ENCODE measurements around the gene ZNF292. TPM values are rescaled to one million over a fixed set of nuclear protein-coding genes. Genes with fewer than 3 reads are reported as not detected.
"Not testable (repeated sequence)": the region's sequence is repeated elsewhere in the genome, so short reads cannot be mapped to it uniquely, and the experiment has no call there.

The ZNF292 gene
- total and polyA plus RNA-seq, 2 experiments from 2014 or later: 20.9 to 38.3 TPM

DNA sequence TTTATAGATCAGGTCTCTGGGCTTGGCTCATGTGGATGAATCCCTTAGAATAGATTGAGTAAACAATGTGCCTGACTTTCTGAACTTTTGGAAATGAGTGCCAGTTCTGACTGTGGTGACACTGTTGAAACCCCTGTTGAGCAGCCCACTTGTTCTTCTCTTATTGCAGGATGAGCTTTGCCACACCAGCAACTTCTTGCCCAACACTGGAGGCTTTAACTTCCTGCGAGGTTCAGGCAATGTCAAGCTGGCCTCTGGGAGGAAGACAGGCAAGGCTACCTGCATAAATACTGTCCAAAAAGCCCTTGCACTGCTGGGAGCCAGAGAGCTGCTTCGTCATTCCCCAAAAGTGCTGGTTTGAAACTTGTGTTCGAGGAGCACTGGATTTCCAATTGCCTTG lies 134.2 kb downstream of the ZNF292 start:
- Histone ChIP-seq H3K4me2 (no peak overlapping the region), H3K79me2 (no peaks in the 10 kb centered on the region), H3K36me3 (replicated peaks; ENCODE audit: insufficient read depth, low read depth) (no peaks in the 10 kb centered on the region), H3K27ac (no peak overlapping the region), H3K27me3 (no peaks in the 10 kb centered on the region), H2AFZ (no peak overlapping the region), H3K4me3 (no peak overlapping the region), H3K9me2 (replicated peaks; ENCODE audit: insufficient read depth) (no peaks in the 10 kb centered on the region), H4K20me1 (ENCODE audit: insufficient read depth, poor library complexity, severe bottlenecking) (no peaks in the 10 kb centered on the region), H3K4me1 (ENCODE audit: insufficient read depth) (no peaks in the 10 kb centered on the region), H3K9me3 (ENCODE audit: low read depth) (no peaks in the 10 kb centered on the region)
- no peak for DNase-seq (ENCODE audit: low spot score)
- TF ChIP-seq EZH2phosphoT487 (IDR thresholded peaks at IDR 0.05; ENCODE audit: low read depth, severe bottlenecking, unreplicated experiment) (no peak), EZH2 (IDR thresholded peaks at IDR 0.05; ENCODE audit: borderline replicate concordance) (no peak)
- TF ChIP-seq, protein P1, sequence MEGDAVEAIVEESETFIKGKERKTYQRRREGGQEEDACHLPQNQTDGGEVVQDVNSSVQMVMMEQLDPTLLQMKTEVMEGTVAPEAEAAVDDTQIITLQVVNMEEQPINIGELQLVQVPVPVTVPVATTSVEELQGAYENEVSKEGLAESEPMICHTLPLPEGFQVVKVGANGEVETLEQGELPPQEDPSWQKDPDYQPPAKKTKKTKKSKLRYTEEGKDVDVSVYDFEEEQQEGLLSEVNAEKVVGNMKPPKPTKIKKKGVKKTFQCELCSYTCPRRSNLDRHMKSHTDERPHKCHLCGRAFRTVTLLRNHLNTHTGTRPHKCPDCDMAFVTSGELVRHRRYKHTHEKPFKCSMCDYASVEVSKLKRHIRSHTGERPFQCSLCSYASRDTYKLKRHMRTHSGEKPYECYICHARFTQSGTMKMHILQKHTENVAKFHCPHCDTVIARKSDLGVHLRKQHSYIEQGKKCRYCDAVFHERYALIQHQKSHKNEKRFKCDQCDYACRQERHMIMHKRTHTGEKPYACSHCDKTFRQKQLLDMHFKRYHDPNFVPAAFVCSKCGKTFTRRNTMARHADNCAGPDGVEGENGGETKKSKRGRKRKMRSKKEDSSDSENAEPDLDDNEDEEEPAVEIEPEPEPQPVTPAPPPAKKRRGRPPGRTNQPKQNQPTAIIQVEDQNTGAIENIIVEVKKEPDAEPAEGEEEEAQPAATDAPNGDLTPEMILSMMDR (IDR thresholded peaks at IDR 0.05; ENCODE audit: poor library complexity): no peak
- 95% methylated on average over 3 of the region's 3 CpGs for WGBS (ENCODE audit: low lambda C conversion rate, missing lambda C conversion rate)

DNA sequence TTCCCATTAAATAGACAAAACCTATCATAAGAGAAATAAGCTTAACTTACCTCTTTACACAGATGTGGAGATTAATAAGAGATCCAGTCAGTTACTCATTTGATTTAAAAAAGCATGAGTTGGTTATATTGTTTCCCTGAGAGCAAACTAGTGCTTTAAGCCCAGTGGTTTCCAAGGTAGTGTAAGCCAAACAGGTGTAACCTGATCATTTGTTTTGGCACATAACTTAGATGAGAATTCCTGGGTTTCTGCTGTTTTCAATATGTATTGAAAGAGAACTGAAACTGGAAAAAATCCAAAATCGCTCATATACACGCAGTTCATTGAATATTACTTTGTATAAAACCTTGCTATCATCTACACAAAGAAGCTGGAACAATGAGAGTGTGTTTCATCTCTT lies 136.5 kb downstream of the ZNF292 start:
- Histone ChIP-seq H3K4me3 (no peak overlapping the region), H3K9me3 (ENCODE audit: low read depth) (no peaks in the 10 kb centered on the region), H3K4me2 (no peak overlapping the region), H3K9me2 (replicated peaks; ENCODE audit: insufficient read depth) (no peaks in the 10 kb centered on the region), H3K27ac (no peak overlapping the region), H3K79me2 (no peaks in the 10 kb centered on the region), H3K36me3 (replicated peaks; ENCODE audit: insufficient read depth, low read depth) (no peaks in the 10 kb centered on the region), H3K4me1 (ENCODE audit: insufficient read depth) (no peaks in the 10 kb centered on the region), H3K27me3 (no peaks in the 10 kb centered on the region), H2AFZ (no peak overlapping the region), H4K20me1 (ENCODE audit: insufficient read depth, poor library complexity, severe bottlenecking) (no peaks in the 10 kb centered on the region)
- 95% methylated on average over 2 of the region's 2 CpGs for WGBS (ENCODE audit: low lambda C conversion rate, missing lambda C conversion rate)
- DNase-seq (ENCODE audit: low spot score): no peak
- TF ChIP-seq EZH2phosphoT487 (IDR thresholded peaks at IDR 0.05; ENCODE audit: low read depth, severe bottlenecking, unreplicated experiment) (no peak), EZH2 (IDR thresholded peaks at IDR 0.05; ENCODE audit: borderline replicate concordance) (no peak)
- TF ChIP-seq, protein P1 (IDR thresholded peaks at IDR 0.05; ENCODE audit: poor library complexity): no peak

DNA sequence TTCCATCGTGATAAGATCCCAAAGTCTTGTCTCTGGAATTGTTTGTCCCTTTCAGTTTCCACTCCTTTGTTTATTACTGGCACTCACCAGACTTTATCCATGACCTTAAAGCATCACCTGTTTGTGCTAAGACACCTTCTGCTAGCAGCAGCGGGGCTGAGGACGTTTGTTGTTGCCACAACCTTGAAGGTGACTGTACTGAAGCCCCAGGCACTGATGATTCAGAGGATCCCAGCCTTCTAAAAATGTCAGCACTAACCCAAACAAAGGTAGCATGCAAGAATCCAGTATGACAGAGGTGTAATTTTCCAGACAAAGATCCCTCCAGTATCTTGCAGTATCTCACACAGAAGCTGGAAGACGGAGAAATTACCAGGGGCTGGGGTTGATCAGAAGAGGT lies 138.2 kb downstream of the ZNF292 start:
- no peak for TF ChIP-seq EZH2 (IDR thresholded peaks at IDR 0.05; ENCODE audit: borderline replicate concordance)
- TF ChIP-seq, protein P1 (IDR thresholded peaks at IDR 0.05; ENCODE audit: poor library complexity): no peak
- no peak for TF ChIP-seq EZH2phosphoT487 (IDR thresholded peaks at IDR 0.05; ENCODE audit: low read depth, severe bottlenecking, unreplicated experiment)
- H3K79me2 ChIP-seq: no peaks in the 10 kb centered on the region
- no peaks in the 10 kb centered on the region for H3K9me3 ChIP-seq (ENCODE audit: low read depth)
- no peak overlapping the region for H3K4me3 ChIP-seq
- H2AFZ ChIP-seq: no peak overlapping the region
- DNase-seq (ENCODE audit: low spot score): no peak
- no peaks in the 10 kb centered on the region for H3K36me3 ChIP-seq (replicated peaks; ENCODE audit: insufficient read depth, low read depth)
- no peaks in the 10 kb centered on the region for H3K9me2 ChIP-seq (replicated peaks; ENCODE audit: insufficient read depth)
- no peak overlapping the region for H3K4me2 ChIP-seq
- 65% methylated on average over 4 of the region's 4 CpGs for WGBS (ENCODE audit: low lambda C conversion rate, missing lambda C conversion rate)
- H3K4me1 ChIP-seq (ENCODE audit: insufficient read depth): no peaks in the 10 kb centered on the region
- no peaks in the 10 kb centered on the region for H3K27me3 ChIP-seq
- H4K20me1 ChIP-seq (ENCODE audit: insufficient read depth, poor library complexity, severe bottlenecking): no peaks in the 10 kb centered on the region
- no peak overlapping the region for H3K27ac ChIP-seq

DNA sequence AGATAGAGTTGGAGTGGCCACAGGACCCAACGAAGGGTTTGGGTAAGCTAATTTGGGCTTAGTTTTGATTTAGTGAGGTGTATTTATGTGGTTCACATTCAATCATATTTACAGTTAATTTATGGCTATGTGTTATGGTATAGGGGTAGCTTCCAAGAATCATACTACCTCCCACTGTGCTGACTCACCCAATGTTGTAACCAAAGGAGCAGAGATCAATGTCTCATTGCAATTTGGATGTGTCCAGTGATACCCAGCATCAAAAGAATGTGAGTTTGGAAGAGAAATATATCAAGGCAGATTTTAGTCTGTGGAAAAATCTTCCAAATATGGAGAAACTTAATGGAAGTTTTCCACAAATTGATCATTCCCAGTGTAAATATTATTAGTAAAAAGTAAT lies 141.8 kb downstream of the ZNF292 start:
- H3K4me2 ChIP-seq: no peak overlapping the region
- 83% methylated on average over 1 of the region's 1 CpG for WGBS (ENCODE audit: low lambda C conversion rate, missing lambda C conversion rate)
- DNase-seq (ENCODE audit: low spot score): no peak
- no peaks in the 10 kb centered on the region for H4K20me1 ChIP-seq (ENCODE audit: insufficient read depth, poor library complexity, severe bottlenecking)
- TF ChIP-seq EZH2 (IDR thresholded peaks at IDR 0.05; ENCODE audit: borderline replicate concordance): no peak
- TF ChIP-seq, protein P1 (IDR thresholded peaks at IDR 0.05; ENCODE audit: poor library complexity): no peak
- no peak for TF ChIP-seq EZH2phosphoT487 (IDR thresholded peaks at IDR 0.05; ENCODE audit: low read depth, severe bottlenecking, unreplicated experiment)
- no peaks in the 10 kb centered on the region for H3K4me1 ChIP-seq (ENCODE audit: insufficient read depth)
- no peaks in the 10 kb centered on the region for H3K79me2 ChIP-seq
- H3K9me3 ChIP-seq (ENCODE audit: low read depth): no peaks in the 10 kb centered on the region
- H3K4me3 ChIP-seq: no peak overlapping the region
- no peak overlapping the region for H2AFZ ChIP-seq
- H3K9me2 ChIP-seq (replicated peaks; ENCODE audit: insufficient read depth): no peaks in the 10 kb centered on the region
- H3K27ac ChIP-seq: no peak overlapping the region
- no peaks in the 10 kb centered on the region for H3K27me3 ChIP-seq
- no peaks in the 10 kb centered on the region for H3K36me3 ChIP-seq (replicated peaks; ENCODE audit: insufficient read depth, low read depth)

DNA sequence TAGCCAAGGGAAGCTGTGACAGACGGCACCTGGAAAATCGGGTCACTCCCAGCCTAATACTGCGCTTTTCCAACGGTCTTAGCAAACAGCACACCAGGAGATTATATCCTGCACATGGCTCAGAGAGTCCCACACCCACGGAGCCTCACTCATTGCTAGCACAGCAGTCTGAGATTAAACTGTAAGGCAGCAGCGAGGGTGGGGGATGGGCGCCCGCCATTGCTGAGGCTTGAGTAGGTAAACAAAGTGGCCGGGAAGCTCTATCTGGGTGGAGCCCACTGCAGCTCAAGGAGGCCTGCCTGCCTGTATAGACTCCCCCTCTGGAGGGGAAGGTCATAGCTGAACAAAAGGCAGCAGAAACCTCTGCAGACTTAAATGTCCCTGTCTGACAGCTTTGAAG lies 145.9 kb downstream of the ZNF292 start:
- not testable (repeated sequence) for H3K9me3 ChIP-seq (ENCODE audit: low read depth); H3K27me3 ChIP-seq; H3K79me2 ChIP-seq; H3K27ac ChIP-seq; H3K4me1 ChIP-seq (ENCODE audit: insufficient read depth); H3K4me3 ChIP-seq; H3K4me2 ChIP-seq; H3K36me3 ChIP-seq (replicated peaks; ENCODE audit: insufficient read depth, low read depth); H3K9me2 ChIP-seq (replicated peaks; ENCODE audit: insufficient read depth); H2AFZ ChIP-seq; H4K20me1 ChIP-seq (ENCODE audit: insufficient read depth, poor library complexity, severe bottlenecking); DNase-seq (ENCODE audit: low spot score)
- WGBS (ENCODE audit: low lambda C conversion rate, missing lambda C conversion rate): 86% methylated on average over 9 of the region's 9 CpGs
